Activated CD8-positive, alpha-beta memory T cell treated with anti-CD3 and anti-CD28 coated beads for 1 hour (primary cell): ENCODE measurements around the gene GPX6.
"Not testable (repeated sequence)": the region's sequence is repeated elsewhere in the genome, so short reads cannot be mapped to it uniquely, and the experiment has no call there.

Experiments
- DNase-seq, 2 donors: peaks; one replicate each; pipeline ENCODE4 v3.0.0-alpha.2; 2020; ENCODE audit warnings: low read depth in 1 of 2; ENCODE audit errors: extremely low read depth in 1 of 2

GPX6 gene

DNA sequence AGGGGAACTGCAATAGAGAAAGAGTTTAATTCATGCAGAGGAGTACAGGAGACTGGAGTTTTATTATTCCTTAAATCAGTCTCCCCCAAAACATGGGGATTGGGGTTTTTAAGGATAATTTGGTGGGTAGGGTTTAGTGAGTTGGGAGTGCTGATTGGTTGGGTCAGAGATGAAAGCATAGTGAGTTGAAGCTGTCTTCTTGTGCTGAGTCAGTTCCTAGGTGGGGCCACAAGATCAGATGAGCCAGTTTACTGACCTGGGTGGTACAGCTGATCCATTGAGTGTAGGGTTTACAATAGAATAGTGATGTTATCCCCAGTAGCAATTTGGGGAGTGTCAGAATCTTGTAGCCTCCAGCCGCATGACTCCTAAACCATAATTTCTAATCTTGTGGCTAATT lies 29.1 kb downstream of the GPX6 start:
- DNase-seq = no peak

GRCh38 chr6:28485482-28485881 lies 30.1 kb downstream of the GPX6 start:
- no peak for DNase-seq

DNA sequence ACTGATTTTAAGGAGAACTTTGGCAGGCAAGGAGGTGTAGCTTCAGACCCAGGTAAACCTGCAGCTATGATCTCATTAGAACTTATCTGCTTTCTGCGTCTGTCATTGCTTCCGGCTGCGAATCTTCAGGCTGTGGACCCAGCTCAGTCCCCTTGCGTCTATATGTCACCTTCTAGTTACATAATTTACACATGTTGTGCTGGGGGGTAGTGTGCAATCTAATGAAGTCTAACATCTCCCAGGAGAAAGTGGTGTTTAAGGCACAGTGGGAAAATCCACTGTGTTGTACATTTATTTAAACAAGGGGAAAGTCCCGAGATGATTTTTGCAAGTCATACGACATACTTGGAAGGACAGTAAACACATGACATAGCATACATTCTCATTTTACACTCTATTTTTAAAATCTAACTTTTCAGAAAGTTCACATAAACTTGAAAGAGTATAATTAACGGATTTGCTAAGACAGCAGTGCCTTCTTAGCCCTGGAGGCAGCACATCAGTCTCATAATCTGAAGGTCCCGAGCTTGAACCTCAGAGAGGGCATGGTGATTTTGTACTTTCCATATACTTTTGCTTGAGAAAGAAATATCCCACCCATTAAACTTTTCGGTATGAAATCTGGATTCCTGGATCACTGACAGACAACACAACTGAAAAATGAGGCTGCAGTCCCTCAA lies 35.2 kb downstream of the GPX6 start:
- no peak for DNase-seq

GRCh38 chr6:28478518-28478917 lies 37.1 kb downstream of the GPX6 start:
- no peak for DNase-seq

- no peak for DNase-seq
These were observed 41.0 kb downstream of the GPX6 start for GRCh38 chr6:28474441-28475219.

- DNase-seq = not testable (repeated sequence)
These were observed 46.3 kb downstream of the GPX6 start for GRCh38 chr6:28469153-28469745.

DNA sequence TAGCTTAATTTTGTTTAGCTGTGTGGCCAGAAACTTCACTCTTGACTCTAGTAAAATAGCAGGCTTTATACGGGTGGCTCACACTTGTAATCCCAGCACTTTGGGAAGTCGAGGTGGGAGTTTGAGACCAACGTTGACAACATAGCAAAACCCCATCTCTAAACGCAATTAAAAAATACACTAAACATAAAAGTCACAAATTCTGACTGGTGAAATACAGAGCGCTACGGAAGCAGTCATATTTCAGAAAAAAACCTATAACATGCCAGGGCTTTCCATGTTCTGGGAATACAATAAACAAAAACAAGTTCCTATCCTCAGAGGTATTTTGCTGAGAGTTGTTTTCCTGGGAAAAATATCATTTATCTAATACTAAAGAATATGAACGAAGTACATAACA lies 47.5 kb downstream of the GPX6 start:
- no peak for DNase-seq

- DNase-seq = no peak
These were observed 53.2 kb downstream of the GPX6 start for GRCh38 chr6:28462401-28462800.

GRCh38 chr6:28458568-28458967 lies 57.0 kb downstream of the GPX6 start:
- no peak for DNase-seq
